NCI-H82 (cell line): ENCODE results near the gene ATG13.
"Not testable (repeated sequence)": the region's sequence is repeated elsewhere in the genome, so short reads cannot be mapped to it uniquely, and the experiment has no call there.

Experiments used
- DNase-seq: peaks from one replicate; lab custom pipeline; 2025; lab: John Stamatoyannopoulos, UW

Gene ATG13

GRCh38 chr11:46697303-46697702, 80.0 kb downstream of the ATG13 start:
- DNase-seq: no peak

GRCh38 chr11:46697723-46698122, 80.4 kb downstream of the ATG13 start:
- no peak for DNase-seq

GRCh38 chr11:46698597-46698996, 81.2 kb downstream of the ATG13 start:
- no peak for DNase-seq

- peak; percentile 99 for DNase-seq
Measured at GRCh38 chr11:46700241-46701077, 83.1 kb downstream of the ATG13 start, which contains the start of the genes ARHGAP1 and ZNF408. Gene ARHGAP1 (minus strand): TSS chr11:46700619. CDS start chr11:46696107, 4,512 bp downstream. Gene ZNF408 (plus strand): TSS chr11:46701031. CDS start chr11:46701048, 17 bp downstream.

- DNase-seq: no peak
Measured at GRCh38 chr11:46701078-46701654, 83.8 kb downstream of the ATG13 start.

- DNase-seq: no peak
Measured at GRCh38 chr11:46705070-46705688, 87.8 kb downstream of the ATG13 start.

- no peak for DNase-seq
Measured at GRCh38 chr11:46706886-46707285, 89.5 kb downstream of the ATG13 start.

- not testable (repeated sequence) for DNase-seq
Measured at GRCh38 chr11:46709351-46709750, 92.0 kb downstream of the ATG13 start.

GRCh38 chr11:46710821-46711269, 93.5 kb downstream of the ATG13 start:
- no peak for DNase-seq

- no peak for DNase-seq
Measured at GRCh38 chr11:46711303-46711702, 94.0 kb downstream of the ATG13 start.

GRCh38 chr11:46712874-46713576, 95.7 kb downstream of the ATG13 start:
- DNase-seq: no peak

- not testable (repeated sequence) for DNase-seq
Measured at GRCh38 chr11:46717825-46718154, 100.4 kb downstream of the ATG13 start.

GRCh38 chr11:46718155-46719019, 101.0 kb downstream of the ATG13 start:
- no peak for DNase-seq

- no peak for DNase-seq
Measured at GRCh38 chr11:46719048-46719542, 101.7 kb downstream of the ATG13 start, which contains the start of gene F2. Gene F2 (plus strand): TSS chr11:46719213. CDS start chr11:46719236, 23 bp downstream.

GRCh38 chr11:46719543-46720218, 102.3 kb downstream of the ATG13 start:
- DNase-seq: no peak

- DNase-seq: no peak
Measured at GRCh38 chr11:46721286-46721685, 103.9 kb downstream of the ATG13 start.

- no peak for DNase-seq
Measured at GRCh38 chr11:46722566-46723358, 105.4 kb downstream of the ATG13 start.

- no peak for DNase-seq
Measured at GRCh38 chr11:46723359-46723680, 106.0 kb downstream of the ATG13 start.

GRCh38 chr11:46724088-46724487, 106.7 kb downstream of the ATG13 start:
- no peak for DNase-seq
